ENCODE measurements around the gene OGT. TPM values are rescaled to one million over a fixed set of nuclear protein-coding genes. Genes with fewer than 3 reads are reported as not detected.

The OGT gene
- polyA plus RNA-seq, 5 donors, result 174 to 344 (median 305) TPM

DNA sequence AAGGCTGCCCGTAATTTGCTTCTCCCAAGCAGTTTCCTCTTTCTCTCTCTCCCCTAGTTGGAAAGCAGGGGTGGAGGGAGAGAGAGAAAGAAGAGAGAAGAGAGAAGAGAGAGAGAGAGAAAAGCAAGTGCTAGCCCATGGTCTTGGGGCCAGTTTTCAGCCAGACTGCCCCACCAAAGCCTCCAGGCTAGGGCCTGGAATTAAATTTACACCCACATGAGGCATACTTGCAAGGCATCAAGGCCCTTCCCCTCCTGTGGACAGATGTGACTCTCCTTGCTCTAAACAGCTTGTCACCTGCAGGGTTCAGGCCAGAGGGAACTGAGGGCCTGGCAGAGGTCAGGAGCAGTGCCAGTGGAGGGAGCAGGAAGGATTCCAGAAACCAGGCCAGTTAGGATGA, 87.1 kb downstream of the OGT start:
- DNase-seq, result no peak

DNA sequence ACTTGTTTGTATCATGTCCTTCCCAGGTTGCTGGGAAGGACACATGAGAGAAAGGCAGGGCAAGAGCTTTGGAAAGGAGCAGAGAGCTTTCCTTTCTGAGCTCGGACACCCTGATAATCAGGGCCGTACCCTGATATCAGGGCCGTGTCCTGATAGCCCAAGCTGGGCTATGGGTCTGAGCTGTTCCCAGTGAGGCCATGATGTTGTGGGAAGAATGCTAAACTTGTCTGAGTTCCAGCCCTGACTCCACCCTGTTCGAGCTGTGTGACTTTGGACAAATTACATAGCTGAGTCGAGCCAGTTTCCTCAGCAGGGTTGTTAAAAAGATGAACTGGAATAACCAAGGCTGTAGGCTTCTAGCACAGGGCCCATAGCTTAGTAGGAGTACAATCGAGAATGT, 88.7 kb downstream of the OGT start:
- DNase-seq, result no peak

DNA sequence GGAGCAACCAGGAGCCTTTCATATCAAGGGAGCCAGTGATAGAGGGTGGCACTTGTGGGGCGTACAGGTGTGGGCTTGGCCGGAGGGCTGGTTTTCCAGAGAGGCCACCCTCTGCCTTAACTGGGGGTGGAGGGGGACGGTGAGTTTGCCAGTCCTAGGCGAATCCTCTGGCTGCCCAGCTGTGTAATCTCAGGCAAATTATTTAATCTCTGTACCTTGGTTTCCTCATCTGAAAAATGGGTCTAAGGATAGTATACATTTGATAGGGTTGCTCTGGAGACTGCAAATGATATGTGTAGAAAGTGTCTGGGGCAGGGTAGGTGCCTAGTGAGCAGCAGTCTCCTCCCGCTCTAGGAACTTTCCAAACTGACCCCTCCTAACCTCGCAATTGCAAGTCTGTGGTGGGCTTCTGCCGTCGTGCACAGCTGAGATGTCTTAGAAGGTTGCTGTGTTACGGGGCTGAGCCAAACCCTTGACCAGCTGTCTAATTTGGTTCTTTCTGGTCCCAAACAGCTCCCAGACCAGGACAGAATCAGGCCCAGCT, 89.2 kb downstream of the OGT start:
- DNase-seq, result peak in 1 of 2 donors; percentile 9

DNA sequence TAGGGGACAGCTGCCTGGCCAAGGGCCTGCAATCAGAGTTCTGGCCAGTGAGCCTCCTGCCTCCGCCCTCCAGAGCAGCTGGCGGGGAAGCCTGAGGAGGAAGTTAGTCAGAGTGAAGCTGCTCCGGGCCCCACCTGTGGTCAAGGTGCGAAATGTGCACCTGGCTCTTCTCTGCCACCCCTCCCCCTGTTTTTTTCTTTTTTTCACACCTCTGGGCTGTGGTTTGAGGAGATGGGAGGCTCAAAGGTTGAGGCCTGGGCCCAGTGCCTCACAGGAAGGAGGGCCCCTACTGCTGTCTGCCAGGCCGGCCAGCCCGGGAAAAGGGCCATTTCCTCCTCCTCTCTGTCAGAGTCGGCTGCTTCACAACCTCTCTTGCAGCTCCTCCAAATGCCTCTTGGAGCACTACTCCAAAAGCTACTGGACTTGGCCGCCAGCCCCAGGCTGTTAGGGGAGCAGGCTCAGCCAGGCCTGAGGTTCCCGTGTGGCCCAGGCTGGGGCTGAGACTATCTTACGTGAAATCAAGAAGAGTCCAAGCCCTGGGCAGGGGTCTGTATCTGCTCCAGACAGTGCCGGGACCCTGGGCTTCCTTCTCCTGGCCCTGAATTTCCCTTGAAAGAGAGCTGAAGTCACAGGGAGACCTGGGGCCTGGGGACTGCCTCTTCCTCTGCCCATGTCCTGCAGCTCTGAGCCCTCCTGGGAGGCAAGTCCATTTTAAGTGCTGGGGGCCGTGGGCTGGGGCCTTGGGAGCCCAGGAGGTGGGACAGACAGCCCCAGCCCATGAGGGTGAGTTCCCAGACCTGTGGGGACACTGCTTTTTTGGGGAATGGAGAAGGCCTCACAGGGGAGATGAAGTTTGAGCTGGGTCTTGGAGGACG, 89.9 kb downstream of the OGT start:
- peak; percentile 74 to 75 for DNase-seq

DNA sequence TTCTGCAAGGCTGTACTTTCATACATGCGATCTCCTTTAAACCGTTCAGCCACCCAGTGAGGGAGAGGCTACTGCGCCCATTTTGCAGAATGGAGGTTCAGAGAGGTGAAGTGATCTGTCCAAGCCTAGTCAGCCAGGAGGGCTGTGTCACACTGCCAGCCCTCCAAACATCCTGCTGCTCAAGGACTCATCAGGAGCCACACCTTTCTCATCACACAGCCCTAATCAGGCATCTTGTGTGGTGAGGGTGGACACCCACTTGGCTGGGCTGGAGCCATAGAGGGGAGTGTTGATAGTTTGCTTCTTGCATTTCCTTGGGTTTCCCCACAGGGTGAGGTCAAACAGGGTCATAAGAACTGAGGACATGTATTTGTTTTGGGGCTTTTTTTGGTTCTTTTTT, 90.8 kb downstream of the OGT start:
- DNase-seq, result no peak

DNA sequence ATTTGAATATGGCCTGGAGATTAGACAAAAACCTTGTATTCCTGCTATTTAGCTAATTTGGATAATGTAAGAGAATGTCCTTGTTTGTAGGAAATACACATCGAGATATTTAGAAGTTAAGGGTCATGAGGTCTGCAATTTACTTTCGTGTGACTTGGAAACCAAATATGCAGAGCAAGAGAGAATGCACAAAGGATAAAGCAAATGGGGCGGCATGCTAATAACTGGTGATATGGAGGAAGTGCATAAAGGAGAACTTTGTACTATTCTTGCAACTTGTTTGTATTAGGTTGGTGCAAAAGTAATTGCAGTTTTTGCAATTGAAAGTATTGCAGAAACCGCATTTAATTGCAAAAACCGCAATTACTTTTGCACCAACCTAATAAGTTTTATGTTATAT, 92.6 kb downstream of the OGT start:
- no peak for DNase-seq

Other genes with a start within 250 kb of the OGT start
- 100 to 1,000 TPM; 611 to 701 (median 664) TPM for gene NONO, start 249.5 kb upstream of the OGT start, polyA plus RNA-seq (ENCODE audit: insufficient read depth in 1 of 5, insufficient read length in 5 of 5, low replicate concordance in 1 of 5)
- gene ITGB1BP2, start 231.4 kb upstream of the OGT start, polyA plus RNA-seq (ENCODE audit: insufficient read depth in 1 of 5, insufficient read length in 5 of 5, low replicate concordance in 1 of 5), result 1 to 10 TPM; 2.6 to 7.3 (median 2.7) TPM
- gene TAF1, start 166.7 kb upstream of the OGT start, polyA plus RNA-seq (ENCODE audit: insufficient read depth in 1 of 5, insufficient read length in 5 of 5, low replicate concordance in 1 of 5), result 10 to 100 TPM; 40.0 to 66.8 (median 59.4) TPM
- gene GCNA, start 45.3 kb downstream of the OGT start, polyA plus RNA-seq (ENCODE audit: insufficient read depth in 1 of 5, insufficient read length in 5 of 5, low replicate concordance in 1 of 5), result 1 to 10 TPM; 2.0 to 2.9 (median 2.4) TPM
- gene CXCR3, start 85.4 kb downstream of the OGT start, polyA plus RNA-seq (ENCODE audit: insufficient read depth in 1 of 5, insufficient read length in 5 of 5, low replicate concordance in 1 of 5), result under 1 TPM in 4 of 5 donors, not detected in 1; 0.16 to 0.37 (median 0.25) TPM
- gene CXorf49, start 185.2 kb downstream of the OGT start, polyA plus RNA-seq (ENCODE audit: insufficient read depth in 1 of 5, insufficient read length in 5 of 5, low replicate concordance in 1 of 5), result under 1 TPM in 1 of 5 donors, not detected in 4; 0.31 TPM
- gene CXorf49B, start 230.2 kb downstream of the OGT start, polyA plus RNA-seq (ENCODE audit: insufficient read depth in 1 of 5, insufficient read length in 5 of 5, low replicate concordance in 1 of 5), result under 1 TPM in 1 of 5 donors, not detected in 4; 0.31 TPM